SU-DHL-6 (cell line): ENCODE measurements around the gene AGAP1.

Experiments used
- H2AFZ ChIP-seq: fragments of 200-600 bp; sonication (generic); 2 replicates; pipeline ENCODE4 v1.6.1; 2014; ENCODE audit warnings: low read depth, mild to moderate bottlenecking, moderate library complexity, mixed read lengths, antibody characterized with exemption, low read length; ENCODE audit not compliant: severe bottlenecking
- H3F3A ChIP-seq: fragments of 200-600 bp; shearing (Covaris generic); 2 replicates; pipeline ENCODE4 v1.6.0; 2016; ENCODE audit warnings: antibody characterized with exemption, mild to moderate bottlenecking; ENCODE audit not compliant: insufficient read depth
- H3K27ac ChIP-seq: fragments of 200-600 bp; sonication (generic); 2 replicates; pipeline ENCODE4 v1.5.1; 2016; ENCODE audit warnings: low read depth, mild to moderate bottlenecking, low read length, moderate library complexity, mixed read lengths
- H3K27me3 ChIP-seq: fragments of 200-600 bp; sonication (generic), shearing (Covaris generic); 2 replicates; pipeline ENCODE4 v1.6.0; 2014; ENCODE audit warnings: mild to moderate bottlenecking, low read length
- H3K36me3 ChIP-seq: fragments of 200-600 bp; sonication (generic); 2 replicates; pipeline ENCODE4 v1.6.1; 2014; ENCODE audit warnings: mild to moderate bottlenecking, low read length, mixed read lengths
- H3K4me2 ChIP-seq: fragments of 300-600, 200-600 bp; shearing (Covaris generic), sonication (generic); 2 replicates; pipeline ENCODE4 v1.6.0; 2014; ENCODE audit warnings: low read length, low read depth, mild to moderate bottlenecking; ENCODE audit not compliant: poor library complexity, severe bottlenecking
- H3K4me3 ChIP-seq: fragments of 200-600 bp; sonication (generic); 2 replicates; pipeline ENCODE4 v1.5.1; 2014; ENCODE audit warnings: antibody characterized with exemption, low read length, mild to moderate bottlenecking, mixed read lengths; ENCODE audit not compliant: insufficient read depth, poor library complexity, severe bottlenecking
- H3K79me2 ChIP-seq: fragments of 200-600 bp; sonication (generic); 2 replicates; pipeline ENCODE4 v1.6.1; 2014; ENCODE audit warnings: mild to moderate bottlenecking, low read length, moderate library complexity; ENCODE audit not compliant: insufficient read depth
- H3K9ac ChIP-seq: fragments of 200-600 bp; sonication (generic); 2 replicates; pipeline ENCODE4 v1.7.0; 2014; ENCODE audit warnings: mild to moderate bottlenecking, low read length
- H3K9me2 ChIP-seq: fragments of 200-600 bp; sonication (generic); replicated peaks from 2 replicates; pipeline ENCODE4 v1.6.1; 2014; ENCODE audit warnings: low read length; ENCODE audit not compliant: insufficient read depth
- H3K9me3 ChIP-seq: fragments of 200-600 bp; sonication (generic); 2 replicates; pipeline ENCODE4 v1.6.1; 2014; ENCODE audit warnings: low read length, mixed read lengths; ENCODE audit not compliant: insufficient read depth
- H4K20me1 ChIP-seq: fragments of 200-600 bp; sonication (generic); 2 replicates; pipeline ENCODE4 v1.6.1; 2014; ENCODE audit warnings: low read depth, mild to moderate bottlenecking, antibody characterized with exemption, low read length, moderate library complexity, mixed read lengths
- CTCF ChIP-seq: fragments of 200-600 bp; sonication (generic); IDR thresholded peaks from one replicate; pipeline ENCODE4 v1.5.1; 2017; ENCODE audit warnings: antibody characterized with exemption, mild to moderate bottlenecking, low read length, moderate library complexity; ENCODE audit not compliant: insufficient read depth, poor library complexity, severe bottlenecking
- EZH2phosphoT487 ChIP-seq: fragments of 200-600 bp; sonication (generic), shearing (Covaris generic); conservative IDR thresholded peaks from 2 replicates; pipeline ENCODE4 v1.6.1; 2018; ENCODE audit warnings: mild to moderate bottlenecking, antibody characterized with exemption, low read length, moderate library complexity, mixed read lengths

Gene AGAP1

GRCh38 chr2:236170590-236171165, 676.8 kb downstream of the AGAP1 start:
- no peak overlapping the region for H3K4me3 ChIP-seq
- H3K27me3 ChIP-seq: no peaks in the 10 kb centered on the region

DNA sequence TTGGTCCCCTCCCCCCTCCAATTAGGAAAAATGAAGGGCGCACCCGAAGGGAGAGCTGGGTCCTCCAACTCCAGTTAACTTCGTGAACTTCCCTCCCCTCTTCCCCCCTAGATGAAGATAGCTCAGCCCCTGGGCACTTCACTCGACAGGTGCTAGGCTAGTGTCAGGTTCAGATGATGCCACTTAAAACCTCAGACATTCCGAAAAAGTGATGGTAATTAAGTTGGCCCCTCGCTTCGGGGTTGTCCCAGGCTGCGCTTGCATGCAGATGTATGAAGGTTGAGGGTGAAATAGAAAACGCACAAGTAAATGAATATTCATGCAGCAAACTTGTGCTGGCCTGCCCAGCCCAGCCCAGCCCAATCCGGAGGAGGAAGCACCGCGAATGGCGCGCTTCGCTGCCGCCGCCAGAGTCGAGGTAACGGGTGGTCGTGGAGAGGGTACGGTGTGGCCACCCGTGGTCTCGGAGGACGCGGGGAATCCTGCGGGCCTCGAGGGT, 677.4 kb downstream of the AGAP1 start:
- Histone ChIP-seq H3K36me3 (no peaks in the 10 kb centered on the region), H4K20me1 (no peaks in the 10 kb centered on the region), H3F3A (no peaks in the 10 kb centered on the region), H3K27ac (no peak overlapping the region), H3K9me2 (no peaks in the 10 kb centered on the region), H3K79me2 (no peaks in the 10 kb centered on the region), H3K27me3 (no peaks in the 10 kb centered on the region), H3K4me2 (no peak overlapping the region), H3K9ac (no peak overlapping the region), H3K4me3 (no peak overlapping the region), H3K9me3 (no peaks in the 10 kb centered on the region), H2AFZ (no peak overlapping the region)
- TF ChIP-seq CTCF (no peak), EZH2phosphoT487 (no peak)

More at GRCh38 chr2:236170590-236171165, 676.8 kb downstream of the AGAP1 start:
- no peaks in the 10 kb centered on the region for H3K9me2 ChIP-seq
- no peak overlapping the region for H2AFZ ChIP-seq
- H3K27ac ChIP-seq: no peak overlapping the region
- no peaks in the 10 kb centered on the region for H3F3A ChIP-seq
- H4K20me1 ChIP-seq: no peaks in the 10 kb centered on the region
- H3K9me3 ChIP-seq: no peaks in the 10 kb centered on the region
- H3K79me2 ChIP-seq: no peaks in the 10 kb centered on the region
- H3K9ac ChIP-seq: no peak overlapping the region
- H3K36me3 ChIP-seq: no peaks in the 10 kb centered on the region
- no peak overlapping the region for H3K4me2 ChIP-seq
- TF ChIP-seq CTCF: no peak
- no peak for TF ChIP-seq EZH2phosphoT487

- Histone ChIP-seq H3F3A (no peaks in the 10 kb centered on the region), H3K79me2 (no peaks in the 10 kb centered on the region), H4K20me1 (no peaks in the 10 kb centered on the region), H2AFZ (no peak overlapping the region), H3K9me3 (no peaks in the 10 kb centered on the region), H3K9ac (no peak overlapping the region), H3K4me2 (no peak overlapping the region), H3K36me3 (no peaks in the 10 kb centered on the region), H3K4me3 (no peak overlapping the region), H3K9me2 (no peaks in the 10 kb centered on the region), H3K27ac (no peak overlapping the region), H3K27me3 (no peaks in the 10 kb centered on the region)
- TF ChIP-seq CTCF (no peak), EZH2phosphoT487 (no peak)
Observed at GRCh38 chr2:236171680-236172254, 677.9 kb downstream of the AGAP1 start.
